NCI-H460 (cell line): ENCODE measurements around the gene PAK2. TPM values are rescaled to one million over a fixed set of nuclear protein-coding genes. Genes with fewer than 3 reads are reported as not detected.
"Not testable (repeated sequence)": the region's sequence is repeated elsewhere in the genome, so short reads cannot be mapped to it uniquely, and the experiment has no call there.

Experiments
- DNase-seq: peaks from one replicate; pipeline ENCODE4 v3.0.0-alpha.2; 2016; ENCODE audit warnings: low read depth; ENCODE audit errors: extremely low read depth
- total RNA-seq: library from RNA; depleted of rRNA; stranded (reverse); fragments of >200 nt; shearing (Covaris generic); gene quantifications from 2 replicates; pipeline ENCODE4 v1.2.3, GENCODE V29; 2014

Gene PAK2
- total RNA-seq, 1 experiment from 2014 or later: 41.6 TPM

DNA sequence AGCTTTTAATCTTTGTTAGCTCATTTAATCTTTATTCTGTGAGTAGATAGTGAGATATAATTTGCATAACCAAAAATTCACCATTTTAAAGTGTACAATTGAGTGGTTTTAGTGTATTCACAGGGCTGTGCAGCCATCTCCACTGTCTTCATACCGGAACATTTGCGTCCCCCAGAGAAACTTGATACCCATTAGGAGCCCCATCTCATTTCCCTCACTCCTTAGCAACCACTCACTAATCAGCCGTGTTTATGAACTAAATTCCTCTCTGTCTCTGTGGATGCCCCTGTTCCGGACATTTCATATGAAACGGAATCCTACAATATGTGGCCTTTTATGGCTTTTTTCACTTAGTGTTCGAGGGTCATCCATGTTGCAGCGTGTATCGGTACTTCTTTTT, 38.2 kb downstream of the PAK2 start:
- no peak for DNase-seq

GRCh38 chr3:196778755-196779154, 39.1 kb downstream of the PAK2 start:
- no peak for DNase-seq

GRCh38 chr3:196782511-196782910, 42.9 kb downstream of the PAK2 start:
- DNase-seq: no peak

DNA sequence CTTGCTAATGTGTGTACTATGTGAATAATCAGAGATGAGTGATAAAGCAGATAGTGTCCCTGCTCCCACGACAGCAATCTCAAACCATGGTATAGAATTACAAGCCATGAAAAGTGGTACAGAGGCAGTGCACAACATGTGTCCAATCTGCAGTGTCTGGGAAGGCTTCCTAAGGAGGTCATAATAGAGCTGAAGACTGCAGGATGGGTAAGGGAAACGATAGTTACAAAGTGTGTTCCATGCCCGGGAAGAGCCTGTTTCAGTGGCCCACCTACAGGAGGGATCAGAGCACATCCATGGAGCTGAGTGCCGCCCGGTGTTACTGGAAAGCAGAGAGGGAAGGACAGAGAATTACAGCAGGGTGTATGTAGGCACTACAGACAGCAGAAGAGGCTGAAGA, 48.9 kb downstream of the PAK2 start:
- no peak for DNase-seq

DNA sequence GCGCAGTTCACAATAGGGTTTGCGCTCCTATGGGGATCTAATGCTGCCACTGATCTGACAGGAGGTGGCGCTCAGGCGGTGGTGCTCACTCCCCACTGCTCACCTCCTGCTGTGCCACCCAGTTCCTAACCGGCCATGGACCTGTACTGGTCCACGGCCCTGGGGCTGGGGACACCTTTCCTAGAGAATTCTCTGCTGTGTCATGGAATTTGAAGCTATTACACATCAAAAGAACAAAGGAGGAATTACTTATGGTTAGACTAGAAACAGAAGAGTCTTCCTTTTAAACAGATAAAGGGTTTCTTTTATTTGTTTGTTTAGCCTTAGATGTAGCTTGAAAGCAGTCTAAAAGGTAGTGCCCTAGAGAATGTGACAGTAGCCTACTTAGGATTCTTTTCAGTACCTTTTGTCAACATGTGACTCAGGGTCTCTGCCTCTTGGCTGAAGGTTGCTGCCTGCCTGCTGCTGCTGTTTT, 50.3 kb downstream of the PAK2 start:
- DNase-seq: no peak

DNA sequence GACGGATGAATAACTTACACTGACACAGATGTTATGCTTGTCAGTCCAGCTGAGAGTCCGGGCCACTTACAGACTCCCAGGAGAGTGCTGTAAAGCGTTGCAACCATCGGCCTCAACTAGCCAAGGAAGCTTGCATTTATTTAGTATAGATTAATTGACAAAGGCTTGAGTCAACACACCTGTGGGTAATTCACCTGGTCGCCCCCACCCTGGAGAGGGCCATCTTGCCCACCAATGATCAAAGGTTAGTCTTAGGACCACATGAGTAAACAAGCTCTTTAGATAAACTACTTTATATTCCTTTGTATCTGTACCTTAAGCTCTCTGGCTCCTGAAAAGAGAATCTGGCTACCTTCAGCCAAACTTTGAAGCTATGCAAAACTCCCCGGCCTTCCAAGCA, 51.0 kb downstream of the PAK2 start:
- no peak for DNase-seq

GRCh38 chr3:196792771-196793170, 53.1 kb downstream of the PAK2 start:
- no peak for DNase-seq

DNA sequence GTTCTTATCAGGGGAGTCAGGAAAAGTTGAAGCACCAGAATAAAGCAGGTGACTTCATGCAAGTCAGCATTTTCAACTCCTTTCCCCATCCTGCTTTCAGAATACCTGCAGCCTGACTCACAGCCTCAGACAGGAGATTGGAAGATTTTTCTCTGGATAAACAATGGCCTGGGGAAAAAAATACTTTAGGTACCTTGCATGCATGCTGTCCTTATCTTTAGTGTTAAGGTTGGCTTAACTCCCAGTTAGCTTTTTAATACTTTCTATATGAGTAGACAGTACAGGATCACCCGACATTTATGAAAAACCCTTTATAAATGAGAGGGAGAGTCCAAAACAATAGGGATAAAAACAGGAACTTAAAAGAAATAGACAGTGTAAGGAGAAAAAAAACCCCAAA, 53.6 kb downstream of the PAK2 start:
- DNase-seq: no peak

GRCh38 chr3:196794467-196794866, 54.8 kb downstream of the PAK2 start:
- no peak for DNase-seq

- no peak for DNase-seq
Observed at GRCh38 chr3:196796317-196796716, 56.7 kb downstream of the PAK2 start.

- DNase-seq: no peak
Observed at GRCh38 chr3:196800742-196801434, 61.2 kb downstream of the PAK2 start.

DNA sequence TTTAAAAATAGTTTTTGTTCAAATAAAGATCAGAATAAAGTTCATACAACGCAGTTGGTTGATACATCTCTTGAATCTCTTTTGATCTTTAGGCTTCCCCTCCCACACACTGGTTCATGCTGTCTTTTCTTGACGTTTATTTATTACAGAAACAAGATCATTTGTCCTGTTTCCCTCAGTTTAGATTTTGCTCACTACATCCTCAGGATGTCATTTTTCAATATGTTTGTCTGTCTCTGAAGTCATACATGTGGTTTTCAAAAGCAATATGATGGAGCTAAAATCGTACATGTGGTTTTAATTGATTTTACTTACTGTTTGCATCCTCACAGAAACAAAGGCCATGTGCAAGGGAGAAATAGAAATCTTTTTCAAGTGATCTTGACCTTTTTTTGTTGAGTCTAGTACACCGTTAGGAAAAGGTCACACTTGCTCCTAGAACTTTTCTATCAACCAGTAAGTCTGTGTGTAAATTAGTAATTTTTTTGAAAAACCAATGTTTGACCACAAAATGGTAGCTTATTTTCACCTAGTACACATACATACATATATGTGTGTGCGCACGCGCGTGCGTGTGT, 64.3 kb downstream of the PAK2 start:
- DNase-seq: no peak

DNA sequence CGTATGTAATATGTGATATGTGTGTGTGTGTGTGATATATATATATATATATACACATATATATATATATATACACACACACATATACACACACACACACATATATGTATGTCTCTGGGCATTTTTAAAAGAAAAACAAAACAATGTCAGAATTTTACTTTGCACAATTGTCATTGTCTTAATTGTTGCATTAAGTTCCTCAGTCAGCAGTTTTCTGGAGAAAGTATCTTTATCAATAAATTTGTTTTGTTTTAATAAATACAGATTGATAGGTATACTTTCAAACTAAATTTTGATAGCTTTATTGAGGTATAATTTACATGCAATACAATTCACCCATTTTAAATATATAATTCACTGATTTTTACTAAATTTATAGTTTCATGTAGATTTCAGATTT, 65.1 kb downstream of the PAK2 start:
- DNase-seq: no peak

- DNase-seq: no peak
Observed at GRCh38 chr3:196810963-196811581, 71.4 kb downstream of the PAK2 start.

DNA sequence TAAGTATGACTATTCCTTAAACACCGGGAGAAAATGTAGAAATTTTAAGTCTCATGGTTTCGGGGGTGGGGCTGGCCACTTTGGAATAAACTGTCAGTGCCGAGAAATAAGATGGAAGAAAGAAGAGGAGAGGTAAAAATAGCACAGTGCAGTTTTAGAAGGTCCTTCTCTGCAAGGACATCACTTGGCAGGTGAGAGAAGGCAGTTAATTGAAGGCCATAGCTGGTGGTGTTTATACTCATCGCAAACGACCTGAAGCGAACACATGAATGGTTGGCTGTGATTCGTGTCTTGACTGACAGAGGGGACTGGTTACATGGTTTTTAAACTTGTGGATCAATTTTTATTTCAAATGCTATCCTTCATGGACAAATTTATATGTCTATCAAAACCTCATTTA, 73.2 kb downstream of the PAK2 start:
- DNase-seq: no peak

DNA sequence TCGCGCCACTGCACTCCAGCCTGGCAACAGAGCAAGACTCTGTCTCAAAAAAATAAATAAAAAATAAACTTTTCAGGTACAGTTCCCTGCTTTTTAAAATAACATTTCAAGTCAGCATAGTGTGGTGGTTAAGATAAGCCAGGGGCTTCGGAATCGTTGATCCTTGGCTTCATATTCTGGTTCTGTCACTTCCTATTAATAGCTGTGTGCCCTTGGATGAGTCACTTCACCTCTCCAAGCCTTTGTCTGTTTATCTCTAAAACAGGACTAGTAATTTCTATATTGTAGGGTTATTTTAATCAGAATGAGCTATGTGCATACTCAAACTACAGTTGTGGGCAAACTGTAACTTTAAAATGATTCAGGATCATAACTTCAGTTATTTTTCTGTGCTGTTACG, 74.2 kb downstream of the PAK2 start:
- DNase-seq: no peak

- no peak for DNase-seq
Observed at GRCh38 chr3:196821806-196822355, 82.2 kb downstream of the PAK2 start.

- not testable (repeated sequence) for DNase-seq
Observed at GRCh38 chr3:196829651-196830050, 90.0 kb downstream of the PAK2 start.

GRCh38 chr3:196835086-196835485, 95.4 kb downstream of the PAK2 start:
- no peak for DNase-seq

- not testable (repeated sequence) for DNase-seq
Observed at GRCh38 chr3:196836626-196837025, 97.0 kb downstream of the PAK2 start.

- peak; percentile 39 for DNase-seq
Observed at GRCh38 chr3:196837819-196838420, 98.3 kb downstream of the PAK2 start.
